Endothelial cell of umbilical vein (primary cell): ENCODE data around the gene SNAPC4. TPM values are rescaled to one million over a fixed set of nuclear protein-coding genes. Genes with fewer than 3 reads are reported as not detected.

Source experiments
- BruUV-seq: library from RNA; stranded (reverse); fragments of 400-500 nt; replicated peaks from 2 replicates; lab custom pipeline; 2021; lab: Mats Ljungman, UMichigan
- CTCF ChIA-PET: fragments of 300-600, 350-600 bp; sonication (Branson Sonifier 250); formaldehyde crosslinking; loops from one replicate; lab custom pipeline; 2021; ENCODE audit warnings: antibody characterized with exemption, inconsistent platforms; lab: Charles Lee
- POLR2A ChIA-PET: fragments of 300-600, 350-600 bp; sonication (Branson Sonifier 250); formaldehyde crosslinking; loops from one replicate; lab custom pipeline; 2021; ENCODE audit warnings: antibody characterized with exemption, inconsistent platforms; lab: Charles Lee
- DNase-seq: peaks from one replicate; pipeline ENCODE4 v3.0.0-alpha.2; 2011; ENCODE audit warnings: low read depth, low spot score
- FAIRE-seq: peaks from 2 replicates; lab custom pipeline; 2011; peaks lifted over from hg19 to GRCh38; lab: Jason Lieb, UNC
- H2AFZ ChIP-seq: 2 replicates; pipeline ENCODE4 v1.6.0; 2012; ENCODE audit warnings: low read depth, low read length, control low read depth, inconsistent platforms
- H3K27ac ChIP-seq: 2 replicates; pipeline ENCODE4 v1.5.1; 2011; ENCODE audit warnings: low read depth, mild to moderate bottlenecking, control low read depth, low read length, moderate library complexity; ENCODE audit not compliant: insufficient read depth
- H3K27me3 ChIP-seq, 2 experiments: 2 replicates each; pipeline versions ENCODE4 v1.6.0 to v1.6.1; 2011; ENCODE audit warnings: low read length in 2 of 2, mixed read lengths in 1 of 2; ENCODE audit not compliant: control insufficient read depth in 2 of 2, insufficient read depth in 2 of 2
- H3K36me3 ChIP-seq, 2 experiments: 2 replicates in 1 of 2; 3 replicates in 1 of 2; pipeline ENCODE4 v1.5.1; 2011; ENCODE audit warnings: low read length in 2 of 2, mild to moderate bottlenecking in 1 of 2, moderate library complexity in 1 of 2; ENCODE audit not compliant: control insufficient read depth in 2 of 2, insufficient read depth in 2 of 2; ENCODE audit errors: extremely low read depth in 1 of 2
- H3K4me1 ChIP-seq: 3 replicates; pipeline ENCODE4 v1.5.1; 2011; ENCODE audit warnings: mild to moderate bottlenecking, low read length; ENCODE audit not compliant: control insufficient read depth, insufficient read depth; ENCODE audit errors: extremely low read depth
- H3K4me2 ChIP-seq: 2 replicates; pipeline ENCODE4 v1.6.1; 2011; ENCODE audit warnings: low read length, control low read depth, mixed read lengths; ENCODE audit not compliant: insufficient read depth
- H3K4me3 ChIP-seq, 3 experiments: fragments of 200-600 bp in 1 of 3; sonication (generic), shearing (Covaris generic) in 1 of 3; replicated peaks in 1 of 3; 2 replicates each; pipeline ENCODE4 v1.5.1; 2011 to 2016; ENCODE audit warnings: control low read depth in 3 of 3, low read length in 3 of 3, mild to moderate bottlenecking in 2 of 3, inconsistent platforms in 1 of 3, low read depth in 1 of 3, moderate library complexity in 1 of 3; ENCODE audit not compliant: insufficient read depth in 1 of 3
- H3K79me2 ChIP-seq: 2 replicates; pipeline ENCODE4 v1.6.0; 2012; ENCODE audit warnings: low read length, inconsistent platforms; ENCODE audit not compliant: control insufficient read depth, insufficient read depth
- H3K9ac ChIP-seq: replicated peaks from 2 replicates; pipeline ENCODE3; 2011; ENCODE audit warnings: low read length, control low read depth; ENCODE audit not compliant: insufficient read depth; ENCODE audit errors: extremely low read depth
- H3K9me1 ChIP-seq: replicated peaks from 3 replicates; pipeline ENCODE4 v1.6.0; 2011; ENCODE audit warnings: mild to moderate bottlenecking, low read length; ENCODE audit not compliant: control insufficient read depth, insufficient read depth; ENCODE audit errors: extremely low read depth
- H3K9me3 ChIP-seq: replicated peaks from 2 replicates; pipeline ENCODE4 v1.5.1; 2012; ENCODE audit warnings: low read length, inconsistent platforms; ENCODE audit not compliant: control insufficient read depth, insufficient read depth
- H4K20me1 ChIP-seq: replicated peaks from 2 replicates; pipeline ENCODE3; 2011; ENCODE audit warnings: mild to moderate bottlenecking, low read length; ENCODE audit not compliant: control insufficient read depth, insufficient read depth; ENCODE audit errors: extremely low read depth
- EZH2 ChIP-seq: IDR thresholded peaks from 2 replicates; pipeline ENCODE4 v1.6.1; 2012; ENCODE audit warnings: borderline replicate concordance, low read depth, mild to moderate bottlenecking, moderate library complexity, low read length, inconsistent platforms; ENCODE audit not compliant: severe bottlenecking
- FOS ChIP-seq: IDR thresholded peaks from 2 replicates; pipeline ENCODE4 v1.6.1; 2011; ENCODE audit warnings: mild to moderate bottlenecking, low read length, moderate library complexity, borderline replicate concordance; ENCODE audit not compliant: insufficient read depth
- GATA2 ChIP-seq: IDR thresholded peaks from 2 replicates; pipeline ENCODE4 v1.7.0; 2011; ENCODE audit warnings: low read depth, mild to moderate bottlenecking, moderate library complexity, mixed read lengths, low read length; ENCODE audit not compliant: insufficient read length, insufficient read depth
- JUN ChIP-seq: IDR thresholded peaks from 2 replicates; pipeline ENCODE4 v1.6.1; 2011; ENCODE audit warnings: borderline replicate concordance, low read depth; ENCODE audit not compliant: insufficient read length, insufficient read depth
- MYC ChIP-seq: IDR thresholded peaks from one replicate; pipeline ENCODE4 v1.6.1; 2011; ENCODE audit warnings: mild to moderate bottlenecking, low read depth, low read length
- POLR2A ChIP-seq: IDR thresholded peaks from 2 replicates; pipeline ENCODE4 v1.6.1; 2012; ENCODE audit warnings: low read depth, mild to moderate bottlenecking, control low read depth, low read length
- POLR2AphosphoS5 ChIP-seq: IDR thresholded peaks from 2 replicates; pipeline ENCODE4 v1.6.1; 2012; ENCODE audit warnings: low read depth, mild to moderate bottlenecking, control low read depth, low read length, moderate library complexity; ENCODE audit not compliant: insufficient read depth
- dilution Hi-C: fragments of 300-500 bp; cut with MboI; formaldehyde crosslinking; loops from one replicate; pipeline ENCODE4 v1.15.0; 2019; ENCODE audit warnings: low sequenced_read_pairs; ENCODE audit not compliant: extremely low pct_ligation_motif_present
- intact Hi-C: fragments of 100-400 bp; cut with micrococcal nuclease; formaldehyde crosslinking; loops from one replicate; pipeline ENCODE4 v1.10.0; 2022
- polyA plus RNA-seq, 4 experiments: library from polyadenylated mRNA; depleted of rRNA in 3 of 4; stranded (reverse) in 3 of 4; unstranded in 1 of 4; fragments of >200 nt; gene quantifications; 2 replicates each; pipeline versions ENCODE4 v1.2.1 to v1.2.3, GENCODE V29; 2011 to 2012; ENCODE audit warnings: missing spikeins in 1 of 4
- total RNA-seq: library from RNA; stranded (reverse); gene quantifications from 2 replicates; pipeline ENCODE4 v1.2.3, GENCODE V29; 2021
- TF ChIP-seq, protein P1 (sequence below), 2 donors: IDR thresholded peaks; 1 replicate in 1 of 2; 2 replicates in 1 of 2; pipeline ENCODE4 v1.5.1; 2011; ENCODE audit warnings: low read length in 2 of 2, mild to moderate bottlenecking in 2 of 2, moderate library complexity in 2 of 2, control low read depth in 1 of 2, inconsistent platforms in 1 of 2, low read depth in 1 of 2; ENCODE audit not compliant: insufficient read depth in 1 of 2; ENCODE audit errors: extremely low read depth in 1 of 2
- TF ChIP-seq, protein P2 (sequence below): IDR thresholded peaks from 2 replicates; pipeline ENCODE4 v1.6.1; 2011; ENCODE audit not compliant: insufficient read depth, insufficient read length

The SNAPC4 gene
- total and polyA plus RNA-seq, 2 donors (not counting 3 experiments of a cell fraction or from before 2014, with no cell fraction given): 6.7 to 17.5 TPM

DNA sequence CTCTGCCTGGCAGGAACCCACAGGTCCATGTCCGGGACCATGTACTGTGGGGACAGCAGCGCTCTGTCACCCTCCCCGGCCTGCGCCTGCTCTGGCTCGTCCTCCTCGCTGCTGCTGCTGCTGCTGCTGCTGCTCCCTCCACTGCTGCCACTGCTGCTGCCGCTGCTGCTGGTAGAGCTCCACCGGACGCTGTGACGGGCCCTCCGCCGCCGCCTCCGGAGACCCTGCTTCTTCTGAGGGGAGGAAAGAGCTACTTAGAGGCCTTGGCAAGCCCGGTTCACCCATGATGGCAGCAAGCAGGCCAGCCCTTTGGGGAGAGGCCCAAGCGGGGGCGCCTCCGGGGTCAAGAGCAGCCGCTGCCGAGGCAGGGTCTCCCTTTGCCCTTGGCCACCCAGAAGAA lies 16.5 kb downstream of the SNAPC4 start:
- dilution Hi-C loops: no loop called here

More for the DNA sequence above, 16.5 kb downstream of the SNAPC4 start:
- no peak overlapping the region for H3K4me2 ChIP-seq
- no peaks in the 10 kb centered on the region for H3K9me1 ChIP-seq
- no peaks in the 10 kb centered on the region for H3K9me3 ChIP-seq
- no peaks in the 10 kb centered on the region for H3K4me1 ChIP-seq
- no peak overlapping the region for H2AFZ ChIP-seq
- BruUV-seq: no TSS peak
- H4K20me1 ChIP-seq: no peaks in the 10 kb centered on the region
- H3K4me3 ChIP-seq: no peak overlapping the region
- H3K9ac ChIP-seq: no peak overlapping the region
- no peak for TF ChIP-seq GATA2
- no peak for TF ChIP-seq POLR2AphosphoS5
- no peak for TF ChIP-seq MYC
- TF ChIP-seq JUN: no peak
- TF ChIP-seq, protein P1, sequence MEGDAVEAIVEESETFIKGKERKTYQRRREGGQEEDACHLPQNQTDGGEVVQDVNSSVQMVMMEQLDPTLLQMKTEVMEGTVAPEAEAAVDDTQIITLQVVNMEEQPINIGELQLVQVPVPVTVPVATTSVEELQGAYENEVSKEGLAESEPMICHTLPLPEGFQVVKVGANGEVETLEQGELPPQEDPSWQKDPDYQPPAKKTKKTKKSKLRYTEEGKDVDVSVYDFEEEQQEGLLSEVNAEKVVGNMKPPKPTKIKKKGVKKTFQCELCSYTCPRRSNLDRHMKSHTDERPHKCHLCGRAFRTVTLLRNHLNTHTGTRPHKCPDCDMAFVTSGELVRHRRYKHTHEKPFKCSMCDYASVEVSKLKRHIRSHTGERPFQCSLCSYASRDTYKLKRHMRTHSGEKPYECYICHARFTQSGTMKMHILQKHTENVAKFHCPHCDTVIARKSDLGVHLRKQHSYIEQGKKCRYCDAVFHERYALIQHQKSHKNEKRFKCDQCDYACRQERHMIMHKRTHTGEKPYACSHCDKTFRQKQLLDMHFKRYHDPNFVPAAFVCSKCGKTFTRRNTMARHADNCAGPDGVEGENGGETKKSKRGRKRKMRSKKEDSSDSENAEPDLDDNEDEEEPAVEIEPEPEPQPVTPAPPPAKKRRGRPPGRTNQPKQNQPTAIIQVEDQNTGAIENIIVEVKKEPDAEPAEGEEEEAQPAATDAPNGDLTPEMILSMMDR (IDR thresholded peaks at IDR 0.05; ENCODE audit: extremely low read depth in 1 of 2, insufficient read depth in 1 of 2, low read depth in 1 of 2, low read length in 2 of 2): no peak
- TF ChIP-seq, protein P2, sequence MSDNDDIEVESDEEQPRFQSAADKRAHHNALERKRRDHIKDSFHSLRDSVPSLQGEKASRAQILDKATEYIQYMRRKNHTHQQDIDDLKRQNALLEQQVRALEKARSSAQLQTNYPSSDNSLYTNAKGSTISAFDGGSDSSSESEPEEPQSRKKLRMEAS: no peak
- TF ChIP-seq EZH2: no peak
- no peak for TF ChIP-seq POLR2A
- no peak for TF ChIP-seq FOS
- ChIA-PET CTCF (no interaction called here), POLR2A (no interaction called here)
- H3K36me3 ChIP-seq: peaks cover 6 to 63% of the 10 kb centered on the region in 2 experiments
- FAIRE-seq: no peak
- no peaks in the 10 kb centered on the region for H3K79me2 ChIP-seq
- intact Hi-C loops: no loop called here
- no peaks in the 10 kb centered on the region for H3K27me3 ChIP-seq
- DNase-seq: no peak
- H3K27ac ChIP-seq: no peak overlapping the region
